Neural progenitor cell (in vitro differentiated cells): ENCODE data around the gene PHGDH.

Source experiments
- EZH2 ChIP-seq: fragments of 200-600 bp; sonication (generic); IDR thresholded peaks from 2 replicates; pipeline ENCODE4 v1.6.1; 2017; ENCODE audit warnings: antibody characterized with exemption, mild to moderate bottlenecking, moderate library complexity
- EZH2phosphoT487 ChIP-seq: fragments of 200-600 bp; sonication (generic); IDR thresholded peaks from 2 replicates; pipeline ENCODE4 v1.6.1; 2017; ENCODE audit warnings: antibody characterized with exemption
- TF ChIP-seq, protein P1 (sequence below): fragments of 200-600 bp; sonication (generic); IDR thresholded peaks from 2 replicates; pipeline ENCODE4 v1.5.1; 2017; ENCODE audit warnings: antibody characterized with exemption, mild to moderate bottlenecking

DNA sequence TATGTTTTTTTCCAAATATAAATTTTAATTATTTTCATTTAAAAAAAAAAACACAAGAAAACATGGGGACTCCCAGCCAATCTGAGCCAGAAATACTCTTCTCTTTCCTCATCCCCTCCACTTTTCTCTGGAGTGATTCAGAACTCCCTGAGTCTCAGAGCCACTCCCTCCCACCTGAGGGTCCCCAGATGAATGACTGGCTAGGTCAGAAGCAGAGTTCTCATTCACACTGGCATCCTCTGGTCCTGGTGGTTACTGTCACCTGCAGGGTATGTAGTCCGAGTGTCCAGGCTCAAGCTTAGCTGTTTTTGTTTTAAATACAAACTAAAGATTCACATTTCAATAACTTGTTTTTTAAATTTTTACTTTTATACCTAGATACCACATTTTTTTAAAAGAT lies 50.7 kb downstream of the PHGDH start:
- TF ChIP-seq, protein P1, sequence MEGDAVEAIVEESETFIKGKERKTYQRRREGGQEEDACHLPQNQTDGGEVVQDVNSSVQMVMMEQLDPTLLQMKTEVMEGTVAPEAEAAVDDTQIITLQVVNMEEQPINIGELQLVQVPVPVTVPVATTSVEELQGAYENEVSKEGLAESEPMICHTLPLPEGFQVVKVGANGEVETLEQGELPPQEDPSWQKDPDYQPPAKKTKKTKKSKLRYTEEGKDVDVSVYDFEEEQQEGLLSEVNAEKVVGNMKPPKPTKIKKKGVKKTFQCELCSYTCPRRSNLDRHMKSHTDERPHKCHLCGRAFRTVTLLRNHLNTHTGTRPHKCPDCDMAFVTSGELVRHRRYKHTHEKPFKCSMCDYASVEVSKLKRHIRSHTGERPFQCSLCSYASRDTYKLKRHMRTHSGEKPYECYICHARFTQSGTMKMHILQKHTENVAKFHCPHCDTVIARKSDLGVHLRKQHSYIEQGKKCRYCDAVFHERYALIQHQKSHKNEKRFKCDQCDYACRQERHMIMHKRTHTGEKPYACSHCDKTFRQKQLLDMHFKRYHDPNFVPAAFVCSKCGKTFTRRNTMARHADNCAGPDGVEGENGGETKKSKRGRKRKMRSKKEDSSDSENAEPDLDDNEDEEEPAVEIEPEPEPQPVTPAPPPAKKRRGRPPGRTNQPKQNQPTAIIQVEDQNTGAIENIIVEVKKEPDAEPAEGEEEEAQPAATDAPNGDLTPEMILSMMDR = no peak
- TF ChIP-seq EZH2 (no peak), EZH2phosphoT487 (no peak)
